ENCODE data around the gene TMEM135.
"Not testable (repeated sequence)": the region's sequence is repeated elsewhere in the genome, so short reads cannot be mapped to it uniquely, and the experiment has no call there.

TMEM135 gene

GRCh38 chr11:87263979-87264378 lies 226.2 kb downstream of the TMEM135 start:
- no peak for DNase-seq

- DNase-seq = peak in 1 of 2 donors; percentile 17
These were observed 227.4 kb downstream of the TMEM135 start for GRCh38 chr11:87265132-87265531.

GRCh38 chr11:87265979-87266378 lies 228.2 kb downstream of the TMEM135 start:
- DNase-seq = no peak

- DNase-seq = no peak
These were observed 229.0 kb downstream of the TMEM135 start for GRCh38 chr11:87266751-87267150.

GRCh38 chr11:87271951-87272350 lies 234.2 kb downstream of the TMEM135 start:
- DNase-seq = not testable (repeated sequence)

GRCh38 chr11:87275176-87275575 lies 237.4 kb downstream of the TMEM135 start:
- no peak for DNase-seq

GRCh38 chr11:87280143-87280542 lies 242.4 kb downstream of the TMEM135 start:
- no peak for DNase-seq

- DNase-seq = peak in 1 of 2 donors; percentile 11
These were observed 243.8 kb downstream of the TMEM135 start for GRCh38 chr11:87281496-87281895.

- no peak for DNase-seq
These were observed 246.6 kb downstream of the TMEM135 start for GRCh38 chr11:87284306-87284705.

- not testable (repeated sequence) for DNase-seq
These were observed 247.9 kb downstream of the TMEM135 start for GRCh38 chr11:87285674-87286073.

- DNase-seq = no peak
These were observed 248.6 kb downstream of the TMEM135 start for GRCh38 chr11:87286338-87286737.

GRCh38 chr11:87290304-87290922 lies 252.7 kb downstream of the TMEM135 start:
- DNase-seq = peak in 1 of 2 donors; percentile 58

- DNase-seq = no peak
These were observed 254.9 kb downstream of the TMEM135 start for GRCh38 chr11:87292598-87292997.

- DNase-seq = no peak
These were observed 257.5 kb downstream of the TMEM135 start for GRCh38 chr11:87295237-87295636.

- no peak for DNase-seq
These were observed 258.9 kb downstream of the TMEM135 start for GRCh38 chr11:87296627-87297026.

- no peak for DNase-seq
These were observed 260.4 kb downstream of the TMEM135 start for GRCh38 chr11:87298155-87298554.

GRCh38 chr11:87299041-87299481 lies 261.3 kb downstream of the TMEM135 start:
- DNase-seq = no peak

GRCh38 chr11:87300640-87301380 lies 263.1 kb downstream of the TMEM135 start:
- DNase-seq = no peak

- DNase-seq = no peak
These were observed 264.2 kb downstream of the TMEM135 start for GRCh38 chr11:87301785-87302540.

GRCh38 chr11:87304412-87304811 lies 266.7 kb downstream of the TMEM135 start:
- DNase-seq = no peak

- no peak for DNase-seq
These were observed 268.6 kb downstream of the TMEM135 start for GRCh38 chr11:87306262-87306851.

GRCh38 chr11:87307101-87307500 lies 269.4 kb downstream of the TMEM135 start:
- no peak for DNase-seq

- DNase-seq = no peak
These were observed 277.5 kb downstream of the TMEM135 start for GRCh38 chr11:87315229-87315628.

Measured in hippocampal formation (tissue), 2 donors.